Measurements from ENCODE around the gene SESTD1.

DNA sequence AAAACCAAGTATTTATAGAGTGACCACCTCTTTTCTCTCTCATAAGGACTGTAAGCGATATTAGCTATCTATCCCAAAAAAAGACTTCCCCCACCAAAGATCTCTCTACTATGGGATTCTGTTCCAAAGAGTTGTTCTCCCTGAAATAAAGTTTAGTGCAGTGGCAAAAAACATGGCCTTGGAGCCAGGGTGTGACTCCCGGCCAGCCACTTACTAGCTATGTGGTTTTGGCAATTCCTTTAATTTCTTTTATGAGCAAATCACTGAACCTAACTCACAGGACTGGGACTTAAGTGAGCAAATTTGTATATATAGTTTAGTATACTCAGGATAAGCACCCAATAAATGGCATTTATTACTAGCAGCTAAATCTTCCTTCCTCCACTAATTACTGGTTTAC, 42.6 kb downstream of the SESTD1 start:
- TF ChIP-seq, protein P1, sequence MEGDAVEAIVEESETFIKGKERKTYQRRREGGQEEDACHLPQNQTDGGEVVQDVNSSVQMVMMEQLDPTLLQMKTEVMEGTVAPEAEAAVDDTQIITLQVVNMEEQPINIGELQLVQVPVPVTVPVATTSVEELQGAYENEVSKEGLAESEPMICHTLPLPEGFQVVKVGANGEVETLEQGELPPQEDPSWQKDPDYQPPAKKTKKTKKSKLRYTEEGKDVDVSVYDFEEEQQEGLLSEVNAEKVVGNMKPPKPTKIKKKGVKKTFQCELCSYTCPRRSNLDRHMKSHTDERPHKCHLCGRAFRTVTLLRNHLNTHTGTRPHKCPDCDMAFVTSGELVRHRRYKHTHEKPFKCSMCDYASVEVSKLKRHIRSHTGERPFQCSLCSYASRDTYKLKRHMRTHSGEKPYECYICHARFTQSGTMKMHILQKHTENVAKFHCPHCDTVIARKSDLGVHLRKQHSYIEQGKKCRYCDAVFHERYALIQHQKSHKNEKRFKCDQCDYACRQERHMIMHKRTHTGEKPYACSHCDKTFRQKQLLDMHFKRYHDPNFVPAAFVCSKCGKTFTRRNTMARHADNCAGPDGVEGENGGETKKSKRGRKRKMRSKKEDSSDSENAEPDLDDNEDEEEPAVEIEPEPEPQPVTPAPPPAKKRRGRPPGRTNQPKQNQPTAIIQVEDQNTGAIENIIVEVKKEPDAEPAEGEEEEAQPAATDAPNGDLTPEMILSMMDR (conservative IDR thresholded peaks at IDR 0.05; ENCODE audit: low read depth, low read length): no peak
- TF ChIP-seq EZH2 (IDR thresholded peaks at IDR 0.05; ENCODE audit: borderline replicate concordance, low read depth, low read length, poor library complexity, severe bottlenecking): no peak

Data from A673 (cell line).